Measurements from ENCODE around the gene PARD3.

Gene PARD3

DNA sequence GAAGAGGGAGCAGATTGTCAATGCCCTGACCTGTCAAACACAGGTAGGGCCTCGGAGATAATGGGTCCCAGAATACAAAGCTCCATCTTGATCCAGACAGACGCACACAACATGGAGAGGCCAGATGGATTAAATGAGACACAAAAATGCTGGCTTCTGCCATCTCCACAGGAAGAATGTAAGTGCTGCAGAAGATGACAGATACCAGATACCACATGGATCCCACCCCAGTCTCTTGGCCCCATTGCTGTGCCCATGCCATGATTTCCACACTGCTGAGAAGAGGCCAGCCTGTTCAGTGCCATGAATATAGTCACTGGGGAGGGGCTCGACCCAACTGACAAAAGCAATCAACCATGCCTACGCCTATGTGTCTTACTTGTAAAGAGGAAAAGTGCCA is 487.9 kb downstream of the PARD3 start:
- no peaks in the 10 kb centered on the region for H3K9me3 ChIP-seq (ENCODE audit: insufficient read depth, low read length)
- no peak overlapping the region for H2AFZ ChIP-seq (ENCODE audit: low read depth, low read length, severe bottlenecking)
- no peaks in the 10 kb centered on the region for H3F3A ChIP-seq (ENCODE audit: insufficient read depth)
- TF ChIP-seq CTCF (IDR thresholded peaks at IDR 0.05; ENCODE audit: insufficient read depth, low read length, poor library complexity, severe bottlenecking) (no peak), EZH2phosphoT487 (conservative IDR thresholded peaks at IDR 0.05; ENCODE audit: low read length) (no peak)
- H3K27me3 ChIP-seq (ENCODE audit: low read length): no peaks in the 10 kb centered on the region
- no peak overlapping the region for H3K4me3 ChIP-seq (ENCODE audit: insufficient read depth, low read length, poor library complexity, severe bottlenecking)
- H4K20me1 ChIP-seq (ENCODE audit: low read depth, low read length): no peaks in the 10 kb centered on the region
- no peak overlapping the region for H3K27ac ChIP-seq (ENCODE audit: low read depth, low read length)
- H3K9ac ChIP-seq (ENCODE audit: low read length): no peak overlapping the region
- H3K36me3 ChIP-seq (ENCODE audit: low read length): no peaks in the 10 kb centered on the region
- no peaks in the 10 kb centered on the region for H3K79me2 ChIP-seq (ENCODE audit: insufficient read depth, low read length)
- H3K4me2 ChIP-seq (ENCODE audit: low read depth, low read length, poor library complexity, severe bottlenecking): no peak overlapping the region
- H3K9me2 ChIP-seq (replicated peaks; ENCODE audit: insufficient read depth, low read length): no peaks in the 10 kb centered on the region

- Histone ChIP-seq H4K20me1 (ENCODE audit: low read depth, low read length) (no peaks in the 10 kb centered on the region), H3F3A (ENCODE audit: insufficient read depth) (no peaks in the 10 kb centered on the region), H3K9me3 (ENCODE audit: insufficient read depth, low read length) (no peaks in the 10 kb centered on the region), H3K36me3 (ENCODE audit: low read length) (no peaks in the 10 kb centered on the region), H3K9me2 (replicated peaks; ENCODE audit: insufficient read depth, low read length) (no peaks in the 10 kb centered on the region), H2AFZ (ENCODE audit: low read depth, low read length, severe bottlenecking) (no peak overlapping the region), H3K27ac (ENCODE audit: low read depth, low read length) (no peak overlapping the region), H3K79me2 (ENCODE audit: insufficient read depth, low read length) (no peaks in the 10 kb centered on the region), H3K27me3 (ENCODE audit: low read length) (no peaks in the 10 kb centered on the region), H3K4me2 (ENCODE audit: low read depth, low read length, poor library complexity, severe bottlenecking) (no peak overlapping the region), H3K9ac (ENCODE audit: low read length) (no peak overlapping the region), H3K4me3 (ENCODE audit: insufficient read depth, low read length, poor library complexity, severe bottlenecking) (no peak overlapping the region)
- TF ChIP-seq CTCF (IDR thresholded peaks at IDR 0.05; ENCODE audit: insufficient read depth, low read length, poor library complexity, severe bottlenecking) (no peak), EZH2phosphoT487 (conservative IDR thresholded peaks at IDR 0.05; ENCODE audit: low read length) (no peak)
These were observed 491.9 kb downstream of the PARD3 start for GRCh38 chr10:34323192-34323591.

GRCh38 chr10:34320265-34320664 is 494.8 kb downstream of the PARD3 start:
- no peaks in the 10 kb centered on the region for H3K36me3 ChIP-seq (ENCODE audit: low read length)
- no peaks in the 10 kb centered on the region for H3K9me3 ChIP-seq (ENCODE audit: insufficient read depth, low read length)
- no peak overlapping the region for H3K27ac ChIP-seq (ENCODE audit: low read depth, low read length)
- H3K9ac ChIP-seq (ENCODE audit: low read length): no peak overlapping the region
- no peak overlapping the region for H3K4me2 ChIP-seq (ENCODE audit: low read depth, low read length, poor library complexity, severe bottlenecking)
- no peak overlapping the region for H3K4me3 ChIP-seq (ENCODE audit: insufficient read depth, low read length, poor library complexity, severe bottlenecking)
- no peaks in the 10 kb centered on the region for H3K27me3 ChIP-seq (ENCODE audit: low read length)
- H2AFZ ChIP-seq (ENCODE audit: low read depth, low read length, severe bottlenecking): no peak overlapping the region
- no peak for TF ChIP-seq EZH2phosphoT487 (conservative IDR thresholded peaks at IDR 0.05; ENCODE audit: low read length)
- no peak for TF ChIP-seq CTCF (IDR thresholded peaks at IDR 0.05; ENCODE audit: insufficient read depth, low read length, poor library complexity, severe bottlenecking)
- no peaks in the 10 kb centered on the region for H3K9me2 ChIP-seq (replicated peaks; ENCODE audit: insufficient read depth, low read length)
- H3K79me2 ChIP-seq (ENCODE audit: insufficient read depth, low read length): no peaks in the 10 kb centered on the region
- H4K20me1 ChIP-seq (ENCODE audit: low read depth, low read length): no peaks in the 10 kb centered on the region
- no peaks in the 10 kb centered on the region for H3F3A ChIP-seq (ENCODE audit: insufficient read depth)
